GM19193 (cell line): ENCODE results near the gene FSTL5.

Experiments
- POLR2A ChIP-seq: IDR thresholded peaks from 4 replicates; pipeline ENCODE4 v1.6.1; 2011; ENCODE audit not compliant: insufficient read depth, insufficient read length; ENCODE audit errors: extremely low read depth

Gene FSTL5

GRCh38 chr4:162117051-162117450, 46.7 kb downstream of the FSTL5 start:
- no peak for TF ChIP-seq POLR2A

DNA sequence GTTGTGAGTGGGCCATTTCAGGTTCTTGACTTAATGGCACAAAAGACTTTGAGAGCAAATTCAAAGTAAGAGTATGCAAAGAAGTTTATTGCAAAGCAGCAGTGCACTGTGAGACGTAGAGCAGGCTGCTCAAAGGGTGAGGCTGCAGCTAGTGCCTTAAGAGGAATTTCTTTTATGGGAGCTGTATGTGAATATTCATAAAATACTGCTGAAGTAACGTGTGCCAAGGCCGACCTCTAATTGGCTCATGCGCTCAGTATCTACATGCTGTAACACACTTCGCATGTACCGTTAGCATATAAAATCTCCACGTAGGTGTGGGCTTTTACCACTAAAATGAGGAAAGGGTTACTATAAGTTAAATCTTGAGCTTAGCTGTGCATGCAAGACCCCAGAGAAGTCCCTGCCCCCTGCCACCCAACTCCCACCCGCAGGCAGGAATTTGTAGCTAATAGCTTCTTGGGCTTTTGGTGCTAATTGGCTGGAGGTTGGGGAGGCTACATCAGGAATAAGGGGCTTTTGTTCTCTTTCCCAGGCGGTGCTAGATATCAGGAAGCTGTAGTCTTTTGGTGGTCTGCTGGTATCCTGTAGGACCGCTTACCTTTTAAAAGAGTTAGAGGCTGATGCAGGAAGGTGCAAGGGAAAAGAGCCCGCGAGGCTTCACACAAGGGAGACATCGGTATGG, 47.6 kb downstream of the FSTL5 start:
- no peak for TF ChIP-seq POLR2A

DNA sequence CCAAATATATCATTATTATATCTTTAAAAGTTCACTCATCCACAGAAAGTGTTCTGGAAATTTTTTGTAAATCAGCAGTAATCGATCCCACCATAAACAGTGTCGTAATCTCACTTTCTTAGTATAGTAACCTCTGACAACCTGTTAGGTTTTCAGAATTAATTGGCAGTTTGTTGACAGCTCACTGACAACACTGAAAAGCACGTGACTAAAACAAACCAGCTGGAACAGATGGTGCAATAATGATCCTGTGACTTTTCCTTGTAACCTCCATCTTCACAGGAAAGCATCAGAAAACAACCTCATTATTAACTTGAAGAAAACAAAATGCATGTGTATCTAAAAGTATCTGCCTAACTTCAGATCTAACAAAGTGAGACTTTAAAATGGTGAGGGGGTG, 48.5 kb downstream of the FSTL5 start:
- no peak for TF ChIP-seq POLR2A

- no peak for TF ChIP-seq POLR2A
These were observed 52.7 kb downstream of the FSTL5 start for GRCh38 chr4:162111078-162111477.

DNA sequence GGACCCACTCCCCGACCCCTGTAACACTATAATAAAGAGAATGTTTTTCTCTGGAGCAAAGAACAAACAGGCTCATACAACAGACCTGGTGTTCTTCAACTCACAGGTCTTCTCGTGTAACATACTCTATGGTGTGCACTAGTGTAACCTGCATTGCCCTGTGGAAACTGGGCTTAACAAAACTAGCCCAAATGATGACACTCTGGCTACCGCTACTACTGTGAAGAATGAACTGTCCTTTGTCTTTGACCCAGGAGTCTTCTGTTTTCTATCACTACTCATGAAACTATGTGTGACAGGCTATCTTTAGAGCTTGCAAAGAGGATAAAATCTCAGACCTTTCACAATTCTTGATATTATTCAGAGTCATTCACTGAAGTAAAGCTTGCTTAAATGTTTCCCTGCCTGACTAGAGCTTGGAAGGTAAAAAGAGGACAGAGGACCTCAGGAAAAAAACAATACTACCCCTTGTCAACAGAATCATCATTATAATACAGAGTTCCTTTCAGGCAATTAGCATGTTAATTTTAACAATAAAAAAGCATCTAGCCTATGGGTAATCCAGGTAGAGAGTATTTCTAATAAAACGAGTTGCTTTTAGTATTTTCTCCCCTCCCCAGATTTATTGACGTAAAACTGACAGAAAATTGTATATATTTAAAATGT, 59.2 kb downstream of the FSTL5 start:
- TF ChIP-seq POLR2A, result no peak

DNA sequence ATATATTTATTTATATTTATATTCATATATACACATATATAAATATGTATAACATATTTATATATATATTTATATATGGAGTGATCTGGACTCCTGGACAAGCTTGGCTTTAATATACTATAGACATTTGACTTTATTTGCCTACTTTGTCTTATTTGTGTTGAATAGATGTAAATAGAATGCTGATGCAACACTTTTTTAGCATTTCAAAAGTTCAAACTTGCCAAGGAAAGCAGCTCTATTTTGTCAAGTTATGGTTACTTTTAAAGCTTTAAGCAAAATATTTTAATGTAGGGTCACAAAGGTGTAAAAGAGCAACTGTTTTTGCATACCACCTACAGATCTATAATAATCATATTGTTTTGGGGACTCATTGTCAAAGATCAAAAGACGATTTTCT, 61.1 kb downstream of the FSTL5 start:
- TF ChIP-seq POLR2A, result no peak

DNA sequence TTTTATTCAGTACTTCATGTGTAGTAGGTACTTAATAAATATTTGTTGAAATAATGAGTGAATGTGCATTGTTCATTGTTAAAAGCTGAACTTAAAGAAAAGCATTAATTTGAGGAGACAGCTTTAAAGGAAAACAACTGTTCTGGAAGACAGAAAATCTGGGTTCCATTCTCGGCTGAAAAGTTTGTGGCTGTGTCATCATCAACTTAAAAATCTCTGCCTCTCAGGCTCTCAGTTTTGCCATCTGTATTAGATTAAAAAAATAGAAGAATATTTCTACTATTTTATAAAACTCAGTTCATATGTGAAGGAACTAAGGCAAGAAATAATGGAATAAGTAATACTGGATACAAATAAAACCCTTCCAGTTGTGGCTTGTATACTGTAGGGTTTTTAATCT, 62.5 kb downstream of the FSTL5 start:
- no peak for TF ChIP-seq POLR2A

DNA sequence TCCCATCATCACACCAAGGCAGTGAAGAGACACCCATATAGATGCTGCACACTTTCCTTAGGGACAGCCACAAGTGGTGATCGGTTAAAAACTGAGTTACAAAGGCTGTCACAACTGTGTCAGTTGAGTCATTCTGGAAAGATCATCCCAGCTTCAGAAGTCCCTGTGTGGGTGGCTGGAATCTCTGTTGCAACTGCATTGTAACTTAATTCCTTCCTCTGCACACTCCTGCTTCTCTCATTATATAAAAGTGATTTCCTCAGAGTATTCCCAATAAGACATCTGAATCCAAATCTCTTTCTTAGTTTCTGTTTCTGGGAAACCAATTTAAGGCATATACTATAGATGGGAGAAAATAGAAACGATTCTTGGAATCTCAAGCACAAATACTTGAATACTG, 88.1 kb downstream of the FSTL5 start:
- no peak for TF ChIP-seq POLR2A

- TF ChIP-seq POLR2A, result no peak
These were observed 102.6 kb downstream of the FSTL5 start for GRCh38 chr4:162061214-162061613.

DNA sequence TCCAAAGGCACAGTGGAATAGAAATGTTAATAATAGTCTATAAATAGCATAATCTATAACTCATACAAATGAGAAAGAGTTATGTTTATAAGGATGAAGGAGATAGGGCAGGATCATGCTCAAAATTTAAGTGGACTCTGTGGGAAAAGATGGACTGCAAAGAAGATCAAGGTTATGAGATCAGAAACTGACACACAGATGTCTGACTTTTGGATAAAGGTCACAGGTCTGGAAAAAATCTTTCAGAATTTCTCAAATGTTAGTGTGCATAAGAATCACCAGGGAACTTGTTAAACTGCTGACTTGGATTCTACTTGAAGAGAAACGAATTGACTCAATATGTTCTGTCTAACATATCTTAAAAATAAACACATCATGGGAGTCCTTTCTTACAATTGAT, 104.1 kb downstream of the FSTL5 start:
- TF ChIP-seq POLR2A, result no peak

- no peak for TF ChIP-seq POLR2A
These were observed 106.8 kb downstream of the FSTL5 start for GRCh38 chr4:162056990-162057389.

- TF ChIP-seq POLR2A, result no peak
These were observed 117.7 kb downstream of the FSTL5 start for GRCh38 chr4:162046135-162046534.

GRCh38 chr4:162038112-162038511, 125.7 kb downstream of the FSTL5 start:
- no peak for TF ChIP-seq POLR2A

- no peak for TF ChIP-seq POLR2A
These were observed 145.9 kb downstream of the FSTL5 start for GRCh38 chr4:162017863-162018262.

GRCh38 chr4:162016991-162017390, 146.8 kb downstream of the FSTL5 start:
- TF ChIP-seq POLR2A, result no peak

DNA sequence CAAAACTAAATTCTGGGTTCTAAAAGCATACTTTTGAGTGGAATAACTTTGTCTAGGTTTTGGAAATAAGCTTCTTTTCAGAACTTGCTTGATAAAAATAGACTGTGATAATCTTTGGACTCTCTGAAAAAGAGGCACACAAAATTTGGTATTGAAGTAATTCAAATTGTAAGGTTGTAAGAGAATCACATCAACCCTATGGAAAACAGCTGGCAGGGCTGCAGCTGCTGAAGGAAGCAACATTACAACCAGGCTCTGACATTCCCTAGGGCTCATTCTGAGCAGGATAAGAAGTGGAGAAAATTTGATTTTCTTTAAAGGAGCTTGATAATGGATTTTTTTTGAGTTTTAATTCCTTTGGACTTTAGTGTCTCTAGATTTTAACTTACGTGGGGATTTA, 147.6 kb downstream of the FSTL5 start:
- no peak for TF ChIP-seq POLR2A
